ENCODE data around the gene BCL2. TPM values are rescaled to one million over a fixed set of nuclear protein-coding genes. Genes with fewer than 3 reads are reported as not detected.

Gene BCL2
- total and polyA plus RNA-seq, 7 donors: 1.1 to 27.0 (median 8.9) TPM

DNA sequence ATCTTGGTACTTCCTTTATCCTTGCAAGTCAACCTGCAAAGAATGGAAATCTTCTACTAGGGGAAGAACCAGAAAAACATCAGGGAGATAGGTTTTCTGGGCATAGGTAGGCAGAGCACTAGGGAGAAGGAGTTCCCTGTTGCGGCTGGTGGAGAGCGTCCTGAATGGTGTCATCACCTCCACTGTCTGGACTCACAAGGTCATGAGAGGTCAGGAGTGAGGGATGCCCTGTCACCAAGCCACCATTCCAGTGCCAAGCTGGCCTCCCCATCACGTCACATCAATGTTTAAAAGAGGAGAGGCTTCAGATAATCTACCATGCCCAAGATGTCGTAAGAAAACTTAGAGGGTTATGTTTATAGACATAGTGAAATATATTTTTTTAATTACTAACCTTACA, 72.1 kb downstream of the BCL2 start:
- Histone ChIP-seq H3K9me3 (no peaks in the 10 kb centered on the region), H3K27me3 (ENCODE audit: insufficient read depth in 3 of 3, low read length in 2 of 3) (no peaks in the 10 kb centered on the region), H3K27ac (peak overlapping the region; percentile 64), H3K4me1 (peaks cover 34% of the 10 kb centered on the region), H3K4me3 (no peak overlapping the region), H3K36me3 (ENCODE audit: insufficient read depth in 1 of 2, low read depth in 1 of 2) (no peaks in the 10 kb centered on the region)
- 27 to 61% (median 45%) methylated on average over 4 of the region's 4 CpGs for WGBS, 3 donors
- TF ChIP-seq, protein P1, sequence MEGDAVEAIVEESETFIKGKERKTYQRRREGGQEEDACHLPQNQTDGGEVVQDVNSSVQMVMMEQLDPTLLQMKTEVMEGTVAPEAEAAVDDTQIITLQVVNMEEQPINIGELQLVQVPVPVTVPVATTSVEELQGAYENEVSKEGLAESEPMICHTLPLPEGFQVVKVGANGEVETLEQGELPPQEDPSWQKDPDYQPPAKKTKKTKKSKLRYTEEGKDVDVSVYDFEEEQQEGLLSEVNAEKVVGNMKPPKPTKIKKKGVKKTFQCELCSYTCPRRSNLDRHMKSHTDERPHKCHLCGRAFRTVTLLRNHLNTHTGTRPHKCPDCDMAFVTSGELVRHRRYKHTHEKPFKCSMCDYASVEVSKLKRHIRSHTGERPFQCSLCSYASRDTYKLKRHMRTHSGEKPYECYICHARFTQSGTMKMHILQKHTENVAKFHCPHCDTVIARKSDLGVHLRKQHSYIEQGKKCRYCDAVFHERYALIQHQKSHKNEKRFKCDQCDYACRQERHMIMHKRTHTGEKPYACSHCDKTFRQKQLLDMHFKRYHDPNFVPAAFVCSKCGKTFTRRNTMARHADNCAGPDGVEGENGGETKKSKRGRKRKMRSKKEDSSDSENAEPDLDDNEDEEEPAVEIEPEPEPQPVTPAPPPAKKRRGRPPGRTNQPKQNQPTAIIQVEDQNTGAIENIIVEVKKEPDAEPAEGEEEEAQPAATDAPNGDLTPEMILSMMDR (IDR thresholded peaks at IDR 0.05): no peak
- intact Hi-C loops (cut with DNase I): no loop called here
- DNase-seq (peak in 1 of 2 donors; percentile 64), ATAC-seq (peak; percentile 52 to 72 (median 64))

DNA sequence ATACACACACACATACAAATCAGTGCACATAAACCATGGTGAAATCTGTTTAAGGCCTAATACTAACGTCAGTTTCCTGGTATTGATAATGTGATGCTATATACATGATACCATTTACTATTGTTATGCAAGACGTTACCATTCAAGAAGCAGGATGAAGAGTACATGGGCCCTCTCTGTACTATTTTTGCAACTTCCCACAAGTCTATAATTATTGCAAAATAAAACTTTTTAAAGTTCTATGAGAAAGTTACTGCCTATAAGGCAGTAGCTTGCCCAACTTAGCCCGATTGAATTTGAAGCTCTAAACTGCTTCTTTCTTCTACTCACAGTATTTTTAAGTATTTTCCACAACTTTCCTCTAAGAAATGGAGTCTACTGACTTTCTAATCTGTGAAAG, 74.0 kb downstream of the BCL2 start:
- Histone ChIP-seq H3K9me3 (no peaks in the 10 kb centered on the region), H3K4me1 (peaks cover 41% of the 10 kb centered on the region), H3K4me3 (no peak overlapping the region), H3K27me3 (ENCODE audit: insufficient read depth in 3 of 3, low read length in 2 of 3) (no peaks in the 10 kb centered on the region), H3K36me3 (ENCODE audit: insufficient read depth in 1 of 2, low read depth in 1 of 2) (no peaks in the 10 kb centered on the region), H3K27ac (peak overlapping the region; percentile 18)
- ATAC-seq (no peak), DNase-seq (no peak)
- WGBS, 3 donors: 75 to 94% (median 80%) methylated on average over 3 of the region's 3 CpGs
- TF ChIP-seq, protein P1 (IDR thresholded peaks at IDR 0.05): no peak
- intact Hi-C loops (cut with DNase I): no loop called here

DNA sequence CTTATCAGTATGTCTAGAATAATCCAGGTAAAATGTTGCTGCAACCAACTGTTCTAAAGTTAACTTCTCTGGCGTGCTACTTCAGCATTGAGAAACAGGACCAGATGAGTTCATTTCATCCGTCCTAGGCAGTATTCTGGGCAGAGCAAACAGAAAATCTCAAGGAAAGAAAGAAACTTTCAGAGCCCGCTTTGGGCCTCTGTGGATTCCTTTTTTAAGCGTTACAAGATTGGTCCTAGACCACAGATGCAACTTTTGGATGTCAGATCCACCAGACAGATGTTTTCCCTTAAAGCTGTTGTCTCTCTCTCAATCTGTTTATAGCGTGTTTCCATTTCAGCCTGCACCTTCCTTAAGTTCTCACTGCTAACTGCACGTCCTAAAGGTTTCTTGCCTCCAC, 75.0 kb downstream of the BCL2 start:
- no peak for DNase-seq
- Histone ChIP-seq H3K36me3 (ENCODE audit: insufficient read depth in 1 of 2, low read depth in 1 of 2) (no peaks in the 10 kb centered on the region), H3K4me1 (peaks cover 45% of the 10 kb centered on the region), H3K27ac (peak overlapping the region; percentile 18), H3K4me3 (no peak overlapping the region), H3K27me3 (ENCODE audit: insufficient read depth in 3 of 3, low read length in 2 of 3) (no peaks in the 10 kb centered on the region), H3K9me3 (no peaks in the 10 kb centered on the region)
- 40 to 77% (median 42%) methylated on average over 6 of the region's 6 CpGs for WGBS, 3 donors
- intact Hi-C loops (cut with DNase I): loop anchor here in 1 of 2 donors (5.0 kb wide), 1 partner anchor 37 kb away; no protein-coding TSS in a partner anchor
- peak in 3 of 4 donors; percentile 29 to 73 (median 63) for ATAC-seq
- TF ChIP-seq, protein P1 (IDR thresholded peaks at IDR 0.05): no peak

DNA sequence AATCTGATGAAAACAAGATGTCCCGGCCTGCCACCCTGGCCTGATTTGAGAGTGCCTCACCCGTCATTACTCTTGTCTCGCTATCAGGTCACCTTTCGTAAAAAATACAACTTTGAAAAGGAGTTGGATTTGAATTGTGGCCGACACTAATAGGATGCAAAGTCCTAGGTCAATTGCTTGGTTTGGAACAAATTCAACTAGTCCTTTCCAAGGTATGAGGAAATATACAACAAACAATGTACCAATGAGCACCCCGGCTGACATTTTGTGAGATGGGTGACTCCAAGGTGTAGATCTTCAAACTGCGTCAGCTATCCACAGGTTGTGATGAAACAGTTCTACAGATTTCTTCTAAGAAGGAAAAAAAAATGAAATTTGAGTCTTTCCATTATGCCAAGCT, 77.8 kb downstream of the BCL2 start:
- no peaks in the 10 kb centered on the region for H3K36me3 ChIP-seq (ENCODE audit: insufficient read depth in 1 of 2, low read depth in 1 of 2)
- intact Hi-C loops (cut with DNase I): loop anchor here in 1 of 2 donors (5.0 kb wide), 1 partner anchor 34 kb away; no protein-coding TSS in a partner anchor
- TF ChIP-seq, protein P1 (IDR thresholded peaks at IDR 0.05): no peak
- WGBS, 3 donors: 73 to 93% (median 74%) methylated on average over 7 of the region's 7 CpGs
- DNase-seq (no peak), ATAC-seq (no peak)
- no peaks in the 10 kb centered on the region for H3K9me3 ChIP-seq
- no peak overlapping the region for H3K4me3 ChIP-seq
- peaks cover 49% of the 10 kb centered on the region for H3K4me1 ChIP-seq
- H3K27me3 ChIP-seq (ENCODE audit: insufficient read depth in 3 of 3, low read length in 2 of 3): no peaks in the 10 kb centered on the region
- peak overlapping the region; percentile 85 for H3K27ac ChIP-seq

DNA sequence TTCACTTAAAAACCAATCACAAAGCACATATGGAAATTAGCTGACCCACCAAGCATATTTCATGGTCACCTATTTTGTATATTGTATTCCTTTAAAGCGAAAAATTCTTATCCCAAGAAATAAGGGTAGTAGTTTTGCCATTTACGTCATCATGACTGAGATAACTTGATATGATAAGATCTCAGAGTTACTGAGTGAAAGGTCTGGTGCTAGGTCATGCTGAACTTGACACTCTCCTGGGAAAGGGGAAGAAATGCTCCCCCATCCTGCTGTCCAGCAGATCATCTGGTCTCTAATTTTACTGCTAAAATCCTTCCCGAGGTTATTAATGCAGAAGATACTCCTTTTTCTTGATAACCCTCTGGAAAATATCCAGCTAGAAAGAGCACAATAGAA, 78.3 kb downstream of the BCL2 start:
- TF ChIP-seq, protein P1 (IDR thresholded peaks at IDR 0.05): no peak
- peak overlapping the region; percentile 85 for H3K27ac ChIP-seq
- H3K4me1 ChIP-seq: peaks cover 49% of the 10 kb centered on the region
- intact Hi-C loops (cut with DNase I): loop anchor here in 1 of 2 donors (5.0 kb wide), 1 partner anchor 34 kb away; no protein-coding TSS in a partner anchor
- WGBS, 3 donors: 44 to 51% (median 47%) methylated on average over 3 of the region's 3 CpGs
- H3K9me3 ChIP-seq: no peaks in the 10 kb centered on the region
- H3K27me3 ChIP-seq (ENCODE audit: insufficient read depth in 3 of 3, low read length in 2 of 3): no peaks in the 10 kb centered on the region
- DNase-seq: no peak
- no peak overlapping the region for H3K4me3 ChIP-seq
- no peaks in the 10 kb centered on the region for H3K36me3 ChIP-seq (ENCODE audit: insufficient read depth in 1 of 2, low read depth in 1 of 2)
- peak in 1 of 4 donors; percentile 31 for ATAC-seq
